ENCODE measurements around the gene NR1D2.
"Not testable (repeated sequence)": the region's sequence is repeated elsewhere in the genome, so short reads cannot be mapped to it uniquely, and the experiment has no call there.

NR1D2 gene

GRCh38 chr3:24012589-24013269 lies 67.6 kb downstream of the NR1D2 start:
- DNase-seq: no peak

- no peak for DNase-seq
Measured at GRCh38 chr3:24017305-24017704, 72.2 kb downstream of the NR1D2 start.

- no peak for DNase-seq
Measured at GRCh38 chr3:24018784-24019570, 73.9 kb downstream of the NR1D2 start.

- DNase-seq: no peak
Measured at GRCh38 chr3:24019585-24019984, 74.5 kb downstream of the NR1D2 start.

- DNase-seq: no peak
Measured at GRCh38 chr3:24020036-24020691, 75.1 kb downstream of the NR1D2 start.

- no peak for DNase-seq
Measured at GRCh38 chr3:24023197-24023596, 78.1 kb downstream of the NR1D2 start.

GRCh38 chr3:24025805-24026204 lies 80.7 kb downstream of the NR1D2 start:
- DNase-seq: no peak

GRCh38 chr3:24026665-24027064 lies 81.6 kb downstream of the NR1D2 start:
- not testable (repeated sequence) for DNase-seq

GRCh38 chr3:24027946-24028345 lies 82.9 kb downstream of the NR1D2 start:
- no peak for DNase-seq
